Heart right ventricle (tissue), 16 donors: ENCODE measurements around the gene BCL2. TPM values are rescaled to one million over a fixed set of nuclear protein-coding genes. Genes with fewer than 3 reads are reported as not detected.
A peak's percentile ranks its signal among the peaks of the same experiment; 100 is the strongest.

Experiments used
- ATAC-seq, 8 donors: fragments of 200-7000 bp; cut with Tn5 transposase; one replicate each; pipeline ENCODE4 v1.9.1; 2020; ENCODE audit warnings: mild to moderate bottlenecking in 8 of 8, moderate library complexity in 8 of 8, moderate number of reproducible peaks in 1 of 8
- DNase-seq, 2 donors: peaks; one replicate each; pipeline ENCODE4 v3.0.0-alpha.2; 2020
- H3K27ac ChIP-seq, 10 donors: fragments of 200-600 bp; sonication (generic) in 2 of 10; one replicate each; pipeline versions ENCODE4 v1.5.0 to v1.8.0; 2020 to 2022; ENCODE audit warnings: mild to moderate bottlenecking in 3 of 10
- H3K27me3 ChIP-seq, 7 donors: fragments of 200-600 bp; one replicate each; pipeline ENCODE4 v1.8.0; 2021 to 2022; ENCODE audit warnings: mild to moderate bottlenecking in 2 of 7
- H3K36me3 ChIP-seq, 9 donors: fragments of 200-600 bp; sonication (generic) in 1 of 9; one replicate each; pipeline versions ENCODE4 v1.5.0 to v1.8.0; 2020 to 2022; ENCODE audit warnings: mild to moderate bottlenecking in 2 of 9
- H3K4me1 ChIP-seq, 9 donors: fragments of 200-600 bp; sonication (generic) in 1 of 9; one replicate each; pipeline versions ENCODE4 v1.5.0 to v1.8.0; 2020 to 2022; ENCODE audit warnings: mild to moderate bottlenecking in 4 of 9
- H3K4me3 ChIP-seq, 10 donors: fragments of 200-600 bp; sonication (generic) in 2 of 10; one replicate each; pipeline versions ENCODE4 v1.5.0 to v1.8.0; 2020 to 2022; ENCODE audit warnings: mild to moderate bottlenecking in 7 of 10, moderate library complexity in 2 of 10
- H3K9me3 ChIP-seq, 11 donors: fragments of 200-600 bp in 10 of 11; sonication (generic) in 2 of 11; one replicate each; pipeline versions ENCODE4 v1.5.0 to v1.8.0; 2013 to 2022; ENCODE audit warnings: mild to moderate bottlenecking in 2 of 11, control low read depth in 1 of 11, moderate library complexity in 1 of 11
- CTCF ChIP-seq, 9 donors: fragments of 200-600 bp; sonication (generic) in 2 of 9; IDR thresholded peaks; one replicate each; pipeline versions ENCODE4 v1.5.0 to v1.8.0; 2021 to 2022; ENCODE audit warnings: antibody characterized with exemption in 9 of 9, mild to moderate bottlenecking in 5 of 9, moderate library complexity in 1 of 9
- WGBS, 2 donors: extraction: QIAGEN DNeasy Blood & Tissue Kit; methylation state at CpG; one replicate each; pipeline ENCODE4 v1.1.7; 2013; ENCODE audit warnings: inconsistent platforms in 1 of 2; 5-methylcytosine and 5-hydroxymethylcytosine counted together
- intact Hi-C, 10 donors: fragments of 100-400 bp; cut with DNase I; formaldehyde crosslinking; loops; one replicate each; pipeline versions ENCODE4 v1.11.1 to v1.14.2; 2022
- polyA plus RNA-seq, 2 donors: library from polyadenylated mRNA; stranded (reverse); fragments of 200-250 nt; gene quantifications; one replicate each; pipeline ENCODE4 v1.2.3, GENCODE V29; 2013
- total RNA-seq, 10 donors: library from RNA; stranded (reverse); fragmentation: NEBNext Ultra II Directional in 3 of 10; extraction: Animal tissue kit (Norgen Biotek cat#: 25700) in 3 of 10; gene quantifications; one replicate each; pipeline versions ENCODE4 v1.2.1 to v1.2.4, GENCODE V29; 2021 to 2023
- donor health status: Arrhythmogenic right ventricular cardiomyopathy.
- donor health status: ischemic (EF 13 %, LVEDD 7.1; RV severe dilation, severe dysfunction).
- donor health status: healthy with polysubstance abuse.
- donor health status: DM: no; HTN: yes; CAD: no.
- donor health status: DM: no; HTN: no; CAD: no.
- donor health status: ischemic (EF 25% LVEDD 6.9; RV normal size, moderate dysfunction).
- donor health status: ischemic (EF 25% LVEDD 5.7; RV mildly dilated, moderate dysfunction).
- donor health status: healthy.
- donor health status: DM: yes; HTN: yes; CAD: no.
- donor health status: Ischemic cardiomyopathy.
- donor health status: ischemic (EF 35%, LVEDD 5.7; RV mildly dilated, moderate dysfunction).
- donor health status: nonischemic (EF 11% LVEDD 7.7; RV severe dilation, severe dysfunction).
- donor health status: DM: yes; HTN: yes; CAD: no.
- donor health status: PGD.
- donor health status: ischemic (EF 29% LVEDD 5.4; RV normal size, mild dysfunction).
- donor health status: nonischemic (EF 23%, LVEDD 6.1; RV moderate dilation, normal function).

The BCL2 gene
- total and polyA plus RNA-seq, 12 donors, result 1.5 to 23.1 (median 9.6) TPM

- H3K4me1 ChIP-seq, result peaks cover 0 to 33% (median 16%) of the 10 kb centered on the region in 9 donors
- no peak overlapping the region for H3K4me3 ChIP-seq
- DNase-seq, result no peak
- H3K27ac ChIP-seq, result peak overlapping the region in 9 of 10 donors; percentile 28 to 83 (median 63)
- no peak for ATAC-seq
- H3K36me3 ChIP-seq, result no peaks in the 10 kb centered on the region
- intact Hi-C loops, result no loop called here
- H3K9me3 ChIP-seq, result no peaks in the 10 kb centered on the region
- peaks cover 0 to under 1% (median 0%) of the 10 kb centered on the region in 7 donors for H3K27me3 ChIP-seq
- 92 to 96% methylated on average over 7 of the region's 7 CpGs for WGBS, 2 donors
- TF ChIP-seq CTCF (IDR thresholded peaks at IDR 0.05), result no peak
Measured at GRCh38 chr18:63100630-63101055, 218.9 kb downstream of the BCL2 start.

GRCh38 chr18:63099848-63100629, 219.5 kb downstream of the BCL2 start:
- H3K27ac ChIP-seq, result peak overlapping the region; percentile 29 to 83 (median 64)
- ATAC-seq (peak; percentile 90 to 99 (median 96)), DNase-seq (peak; percentile 66 to 70)
- no peak overlapping the region for H3K4me3 ChIP-seq
- TF ChIP-seq CTCF (IDR thresholded peaks at IDR 0.05), result no peak
- WGBS, 2 donors, result 44 to 51% methylated on average over 10 of the region's 10 CpGs
- H3K4me1 ChIP-seq, result peaks cover 0 to 33% (median 16%) of the 10 kb centered on the region in 9 donors
- no peaks in the 10 kb centered on the region for H3K9me3 ChIP-seq
- H3K36me3 ChIP-seq, result no peaks in the 10 kb centered on the region
- peaks cover 0 to 3% (median 0%) of the 10 kb centered on the region in 7 donors for H3K27me3 ChIP-seq
- intact Hi-C loops, result loop anchor here in 1 of 10 donors (2.0 kb wide), 1 partner anchor 23 kb away; no protein-coding TSS in a partner anchor

GRCh38 chr18:63099091-63099840, 220.3 kb downstream of the BCL2 start:
- no peaks in the 10 kb centered on the region for H3K36me3 ChIP-seq
- no peak overlapping the region for H3K4me3 ChIP-seq
- no peak for DNase-seq
- no peak for TF ChIP-seq CTCF (IDR thresholded peaks at IDR 0.05)
- peak in 4 of 8 donors; percentile 14 to 48 (median 28) for ATAC-seq
- H3K27me3 ChIP-seq, result peaks cover 0 to 3% (median 0%) of the 10 kb centered on the region in 7 donors
- peak overlapping the region in 9 of 10 donors; percentile 23 to 83 (median 65) for H3K27ac ChIP-seq
- 80 to 82% methylated on average over 14 of the region's 14 CpGs for WGBS, 2 donors
- H3K9me3 ChIP-seq, result no peaks in the 10 kb centered on the region
- peaks cover 0 to 33% (median 16%) of the 10 kb centered on the region in 9 donors for H3K4me1 ChIP-seq
- intact Hi-C loops, result loop anchor here in 1 of 10 donors (2.0 kb wide), 1 partner anchor 22 kb away; no protein-coding TSS in a partner anchor
